ENCODE measurements around the gene DNMT3B.
A peak's percentile ranks its signal among the peaks of the same experiment; 100 is the strongest.
"Not testable (repeated sequence)": the region's sequence is repeated elsewhere in the genome, so short reads cannot be mapped to it uniquely, and the experiment has no call there.

The DNMT3B gene

DNA sequence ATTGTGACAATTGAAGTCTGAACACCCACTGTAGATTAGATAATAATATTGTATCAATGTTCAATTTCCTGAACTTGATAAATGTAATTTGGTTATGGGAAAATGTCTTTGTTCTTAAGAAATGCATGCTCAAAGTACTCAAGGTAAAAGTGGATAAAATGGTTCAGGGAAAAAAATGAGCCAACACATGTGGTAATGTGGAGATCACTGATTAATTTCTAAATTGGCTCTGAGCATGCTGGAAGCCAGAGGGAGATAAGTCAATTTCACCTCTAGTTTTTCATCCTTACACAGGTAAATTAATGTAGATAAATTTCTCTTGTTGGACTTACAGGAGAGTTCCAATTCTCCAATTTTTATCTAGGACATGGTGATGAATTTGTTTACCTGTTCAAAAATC is 10.9 kb upstream of the DNMT3B start:
- FAIRE-seq: no peak

DNA sequence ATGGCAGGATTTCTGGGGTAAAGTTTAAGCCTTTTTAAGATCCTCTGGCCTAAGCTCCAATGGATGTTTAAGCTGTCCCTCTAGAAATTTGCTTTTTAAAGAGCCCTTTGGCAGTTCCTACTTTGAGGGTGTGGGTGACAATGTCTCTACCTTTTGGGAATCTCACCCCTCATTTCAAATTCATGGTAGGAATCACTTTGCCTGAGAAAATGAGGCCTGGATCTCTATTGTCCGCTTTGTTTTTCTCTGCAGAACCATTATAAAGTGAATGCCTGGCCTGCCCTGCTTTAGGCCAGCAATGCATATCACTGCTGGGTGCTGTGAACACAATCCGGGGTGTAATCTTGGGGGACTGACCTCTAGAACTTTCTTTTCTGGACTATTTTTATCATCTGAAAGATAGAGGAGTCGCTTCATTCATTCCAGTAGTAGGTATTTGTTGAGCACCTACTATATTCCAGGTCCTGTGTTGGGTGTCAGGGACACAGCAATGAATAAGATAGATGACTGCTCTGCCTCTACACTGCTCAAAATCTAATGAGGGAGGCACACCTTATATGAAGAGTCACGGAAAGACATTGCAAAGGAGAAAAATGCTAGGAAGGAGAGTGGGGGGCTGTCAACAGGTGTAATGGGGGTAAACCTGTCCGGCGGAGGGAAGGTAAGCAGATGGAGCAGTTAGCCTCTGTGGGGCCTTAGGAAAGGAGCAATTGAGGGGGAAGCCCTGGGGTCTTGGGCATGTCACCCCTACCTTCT is 10.3 kb upstream of the DNMT3B start:
- DNase-seq (ENCODE audit: insufficient read length, low spot score) (no peak), FAIRE-seq (no peak)

More for the DNA sequence above, 10.9 kb upstream of the DNMT3B start:
- DNase-seq (ENCODE audit: insufficient read length, low spot score): no peak
- TF ChIP-seq POLR2A (IDR thresholded peaks at IDR 0.05; ENCODE audit: low read depth, low read length): no peak

GRCh38 chr20:32752458-32753250 is 9.5 kb upstream of the DNMT3B start:
- TF ChIP-seq POLR2A (IDR thresholded peaks at IDR 0.05; ENCODE audit: low read depth, low read length): no peak
- DNase-seq (ENCODE audit: insufficient read length, low spot score): no peak
- FAIRE-seq: peak; percentile 70

More for the DNA sequence above, 10.3 kb upstream of the DNMT3B start:
- no peak for TF ChIP-seq POLR2A (IDR thresholded peaks at IDR 0.05; ENCODE audit: low read depth, low read length)

DNA sequence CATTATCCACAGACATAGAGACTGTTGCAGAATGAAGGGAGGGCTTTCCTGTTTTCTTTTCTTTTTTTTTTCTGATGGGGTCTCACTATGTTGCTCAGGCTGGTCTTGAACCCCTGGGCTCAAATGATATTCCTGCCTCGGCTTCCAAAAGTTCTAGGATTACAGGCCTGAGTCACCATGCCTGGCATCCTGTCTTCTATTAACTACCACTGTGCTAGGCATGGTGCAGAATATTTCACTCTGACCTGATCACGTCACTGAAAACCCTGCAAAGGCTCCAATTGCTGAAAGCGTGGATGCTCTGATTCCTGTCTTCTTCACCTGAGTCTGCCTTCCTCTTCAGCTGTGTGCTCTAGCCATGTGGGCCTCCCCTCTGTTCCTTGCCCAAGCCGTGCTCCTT is 8.5 kb upstream of the DNMT3B start:
- DNase-seq (ENCODE audit: insufficient read length, low spot score) (no peak), FAIRE-seq (peak; percentile 58)
- TF ChIP-seq POLR2A (IDR thresholded peaks at IDR 0.05; ENCODE audit: low read depth, low read length): no peak

- no peak for FAIRE-seq
- no peak for DNase-seq (ENCODE audit: insufficient read length, low spot score)
- TF ChIP-seq POLR2A (IDR thresholded peaks at IDR 0.05; ENCODE audit: low read depth, low read length): no peak
These were observed 6.0 kb upstream of the DNMT3B start for GRCh38 chr20:32756156-32756555.

- TF ChIP-seq POLR2A (IDR thresholded peaks at IDR 0.05; ENCODE audit: low read depth, low read length): no peak
- DNase-seq (ENCODE audit: insufficient read length, low spot score) (no peak), FAIRE-seq (no peak)
These were observed 761 bp upstream of the DNMT3B start for GRCh38 chr20:32761417-32761830.

GRCh38 chr20:32762754-32763201 is 593 bp downstream of the DNMT3B start:
- FAIRE-seq (no peak), DNase-seq (ENCODE audit: insufficient read length, low spot score) (no peak)
- no peak for TF ChIP-seq POLR2A (IDR thresholded peaks at IDR 0.05; ENCODE audit: low read depth, low read length)

GRCh38 chr20:32763202-32764004 is 1.2 kb downstream of the DNMT3B start:
- TF ChIP-seq POLR2A (IDR thresholded peaks at IDR 0.05; ENCODE audit: low read depth, low read length): no peak
- no peak for FAIRE-seq
- no peak for DNase-seq (ENCODE audit: insufficient read length, low spot score)

- DNase-seq (ENCODE audit: insufficient read length, low spot score): no peak
- no peak for TF ChIP-seq POLR2A (IDR thresholded peaks at IDR 0.05; ENCODE audit: low read depth, low read length)
- FAIRE-seq: no peak
These were observed 2.1 kb downstream of the DNMT3B start for GRCh38 chr20:32764005-32764960.

DNA sequence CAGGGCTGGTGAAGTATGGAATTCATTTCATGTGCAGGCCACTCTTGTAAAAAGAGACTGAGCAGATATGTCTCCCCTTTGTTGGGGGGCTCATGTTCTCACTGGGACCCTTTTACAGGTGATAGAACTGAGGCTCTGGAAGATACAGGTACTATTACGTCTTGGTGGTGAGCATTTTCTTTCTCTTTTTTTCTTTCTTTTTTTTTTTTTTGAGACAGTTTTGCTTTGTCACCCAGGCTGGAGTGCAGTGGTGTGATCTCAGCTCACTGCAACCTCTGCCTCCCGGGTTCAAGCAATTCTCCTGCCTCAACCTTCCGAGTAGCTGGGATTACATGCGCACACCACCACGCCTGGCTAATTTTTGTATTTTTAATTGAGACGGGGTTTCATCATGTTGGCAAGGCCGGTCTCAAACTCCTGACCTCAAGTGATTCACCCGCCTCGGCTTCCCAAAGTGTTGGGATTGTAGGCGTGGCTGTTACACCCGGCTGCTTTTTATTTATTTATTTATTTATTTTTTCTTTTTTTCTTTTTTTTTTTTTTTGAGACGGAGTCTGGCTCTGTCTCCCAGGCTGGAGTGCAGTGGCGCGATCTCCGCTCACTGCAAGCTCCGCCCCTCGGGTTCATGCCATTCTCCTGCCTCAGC is 3.2 kb downstream of the DNMT3B start:
- DNase-seq (ENCODE audit: insufficient read length, low spot score); FAIRE-seq: not testable (repeated sequence)

DNA sequence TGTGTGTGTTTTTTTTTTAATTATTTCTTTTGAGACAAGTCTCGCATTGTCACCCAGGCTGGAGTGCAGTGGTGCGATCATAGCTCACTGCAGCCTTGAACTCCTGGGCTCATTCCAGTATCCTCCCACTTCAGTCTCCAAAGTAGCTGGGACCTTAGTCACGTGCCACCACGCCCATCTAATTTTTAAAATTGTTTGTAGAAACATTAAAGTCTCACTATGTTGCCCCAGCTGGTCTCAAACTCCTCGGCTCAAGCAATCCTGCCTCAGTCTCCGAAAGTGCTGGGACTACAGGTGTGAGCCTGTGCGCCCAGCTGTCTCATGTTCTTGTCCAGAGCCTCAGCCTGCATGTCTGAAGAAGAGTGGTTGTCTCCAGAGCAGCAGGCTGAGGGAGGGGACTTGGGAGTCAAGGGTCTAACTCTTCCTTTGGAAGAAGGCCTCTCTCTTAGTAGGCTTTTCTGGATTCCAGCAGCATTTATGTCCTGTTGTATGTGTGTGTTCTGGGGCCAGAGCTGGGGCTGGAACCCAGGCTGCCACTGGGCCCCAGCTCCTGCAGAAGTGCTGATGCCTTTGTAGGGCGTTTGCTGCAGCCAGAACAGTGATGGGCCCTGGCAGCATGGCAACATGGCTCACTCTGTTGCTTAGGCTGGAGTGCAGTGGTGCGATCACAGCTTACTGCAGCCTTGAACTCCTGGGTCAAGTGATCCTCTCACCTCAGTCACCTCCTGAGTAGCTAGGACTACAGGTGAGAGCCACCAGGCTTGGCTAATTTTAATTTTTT is 5.4 kb downstream of the DNMT3B start:
- FAIRE-seq: no peak
- no peak for TF ChIP-seq POLR2A (IDR thresholded peaks at IDR 0.05; ENCODE audit: low read depth, low read length)
- DNase-seq (ENCODE audit: insufficient read length, low spot score): no peak

GRCh38 chr20:32772046-32772445 is 9.9 kb downstream of the DNMT3B start:
- DNase-seq (ENCODE audit: insufficient read length, low spot score) (no peak), FAIRE-seq (no peak)
- no peak for TF ChIP-seq POLR2A (IDR thresholded peaks at IDR 0.05; ENCODE audit: low read depth, low read length)
